ENCODE measurements around the gene SSTR3. TPM values are rescaled to one million over a fixed set of nuclear protein-coding genes. Genes with fewer than 3 reads are reported as not detected.

Gene SSTR3
- total and polyA plus RNA-seq, 9 of the 15 experiments (the other 6 are each of a cell fraction or from before 2014, with no cell fraction given): 0.03 TPM; not detected in 8

- no peak for TF ChIP-seq CEBPB (tag; IDR thresholded peaks at IDR 0.05)
- no peak for TF ChIP-seq HBP1 (CRISPR knock-in tag; IDR thresholded peaks at IDR 0.05)
- no peak for TF ChIP-seq WHSC1 (IDR thresholded peaks at IDR 0.05; ENCODE audit: low read length)
- peak; percentile 56; the same call in 1 of the 2 replicates for TF ChIP-seq JUN (IDR thresholded peaks at IDR 0.05; ENCODE audit: borderline replicate concordance, low read depth, low read length)
- no peak for TF ChIP-seq JUN (CRISPR knock-in tag; IDR thresholded peaks at IDR 0.05; ENCODE audit: borderline replicate concordance)
- TF ChIP-seq MTA3 (IDR thresholded peaks at IDR 0.05; ENCODE audit: borderline replicate concordance): peak; percentile 88
- TF ChIP-seq TAF9B (IDR thresholded peaks at IDR 0.05; ENCODE audit: partially characterized antibody): peak; percentile 96
- TF ChIP-seq ZNF586 (CRISPR knock-in tag; conservative IDR thresholded peaks at IDR 0.05): no peak
- TF ChIP-seq SAFB (IDR thresholded peaks at IDR 0.05; ENCODE audit: borderline replicate concordance, low read depth, low read length): no peak
- no peak for TF ChIP-seq ATF1 (CRISPR knock-in tag; IDR thresholded peaks at IDR 0.05)
- peak; percentile 84 for TF ChIP-seq ATF1 (tag; IDR thresholded peaks at IDR 0.05)
- no peak for TF ChIP-seq ZNF277 (CRISPR knock-in tag; IDR thresholded peaks at IDR 0.05; ENCODE audit: borderline replicate concordance)
- peak; percentile 63; the same call in 1 of the 2 replicates for TF ChIP-seq POLR2H (tag; IDR thresholded peaks at IDR 0.05; ENCODE audit: low read depth)
- TF ChIP-seq PRPF4 (IDR thresholded peaks at IDR 0.05; ENCODE audit: insufficient read depth, low read depth, low read length, poor library complexity, severe bottlenecking): no peak
- no peak for TF ChIP-seq HMG20B (CRISPR knock-in tag; IDR thresholded peaks at IDR 0.05)
- 0 out of 2 replicates have a peak, but pooled peaks have one; percentile 62 for TF ChIP-seq DMBX1 (CRISPR knock-in tag; IDR thresholded peaks at IDR 0.05; ENCODE audit: borderline replicate concordance)
- peak; percentile 65; the same call in 1 of the 2 replicates for TF ChIP-seq MXI1 (IDR thresholded peaks at IDR 0.05; ENCODE audit: low read depth, low read length)
- TF ChIP-seq HMGN3 (IDR thresholded peaks at IDR 0.05; ENCODE audit: borderline replicate concordance, extremely low read depth, insufficient read length, low read depth, low read length): peak; percentile 56
- peak; percentile 84 for TF ChIP-seq FOSL1 (tag; conservative IDR thresholded peaks at IDR 0.05)
- TF ChIP-seq CC2D1A (IDR thresholded peaks at IDR 0.05): peak; percentile 85
- TF ChIP-seq ILK (tag; IDR thresholded peaks at IDR 0.05; ENCODE audit: borderline replicate concordance, low read depth): no peak
- TF ChIP-seq SMAD4 (CRISPR knock-in tag; conservative IDR thresholded peaks at IDR 0.05): peak; percentile 73
- no peak for TF ChIP-seq BRD4 (IDR thresholded peaks at IDR 0.05)
Observed at GRCh38 chr22:37242395-37242918, 30.2 kb upstream of the SSTR3 start (continued).

All from K562 (cell line).